Uterus (tissue), 2 donors: Measurements from ENCODE around the gene FBRSL1.

Source experiments
- POLR2A ChIP-seq, 2 donors: fragments of 450-650 bp; IDR thresholded peaks; one replicate each; pipeline ENCODE4 v1.6.1; 2016; ENCODE audit warnings: antibody characterized with exemption in 2 of 2, mild to moderate bottlenecking in 1 of 2, moderate library complexity in 1 of 2
- TF ChIP-seq, protein P1 (sequence below), 4 experiments: fragments of 200-600 bp in 2 of 4; fragments of 450-650 bp in 2 of 4; sonication (generic) in 2 of 4; IDR thresholded peaks; one replicate each; pipeline ENCODE4 v1.5.1; 2016 to 2019; ENCODE audit warnings: antibody characterized with exemption in 4 of 4, mild to moderate bottlenecking in 2 of 4, moderate library complexity in 1 of 4

DNA sequence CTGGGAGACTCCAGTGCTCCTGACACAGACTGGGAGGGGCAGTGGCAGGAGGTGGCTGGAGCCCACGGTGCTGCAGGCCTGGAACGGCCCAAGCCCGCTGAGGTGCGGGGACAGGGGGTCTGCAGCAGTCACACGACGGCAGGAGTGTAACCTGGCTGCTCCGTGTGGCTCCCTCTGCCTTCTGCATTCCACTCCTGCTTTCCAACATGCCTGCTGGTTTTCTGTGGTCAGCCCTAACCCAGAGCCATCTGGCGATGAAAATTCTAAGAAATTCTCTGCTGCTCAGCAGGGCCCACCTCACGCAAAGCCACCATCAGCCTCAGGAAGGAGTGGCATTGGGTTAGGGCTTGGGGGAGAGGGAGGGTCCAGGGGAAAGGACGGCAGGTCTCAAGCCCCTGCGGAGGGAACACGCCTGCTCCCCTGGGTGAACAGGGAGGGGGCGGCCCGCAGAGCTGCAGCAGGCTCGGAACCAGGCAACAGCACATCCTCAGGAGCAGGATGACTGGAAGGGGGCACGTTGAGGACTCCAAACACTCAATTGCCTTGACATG lies 5.0 kb upstream of the FBRSL1 start:
- TF ChIP-seq, protein P1, sequence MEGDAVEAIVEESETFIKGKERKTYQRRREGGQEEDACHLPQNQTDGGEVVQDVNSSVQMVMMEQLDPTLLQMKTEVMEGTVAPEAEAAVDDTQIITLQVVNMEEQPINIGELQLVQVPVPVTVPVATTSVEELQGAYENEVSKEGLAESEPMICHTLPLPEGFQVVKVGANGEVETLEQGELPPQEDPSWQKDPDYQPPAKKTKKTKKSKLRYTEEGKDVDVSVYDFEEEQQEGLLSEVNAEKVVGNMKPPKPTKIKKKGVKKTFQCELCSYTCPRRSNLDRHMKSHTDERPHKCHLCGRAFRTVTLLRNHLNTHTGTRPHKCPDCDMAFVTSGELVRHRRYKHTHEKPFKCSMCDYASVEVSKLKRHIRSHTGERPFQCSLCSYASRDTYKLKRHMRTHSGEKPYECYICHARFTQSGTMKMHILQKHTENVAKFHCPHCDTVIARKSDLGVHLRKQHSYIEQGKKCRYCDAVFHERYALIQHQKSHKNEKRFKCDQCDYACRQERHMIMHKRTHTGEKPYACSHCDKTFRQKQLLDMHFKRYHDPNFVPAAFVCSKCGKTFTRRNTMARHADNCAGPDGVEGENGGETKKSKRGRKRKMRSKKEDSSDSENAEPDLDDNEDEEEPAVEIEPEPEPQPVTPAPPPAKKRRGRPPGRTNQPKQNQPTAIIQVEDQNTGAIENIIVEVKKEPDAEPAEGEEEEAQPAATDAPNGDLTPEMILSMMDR (IDR thresholded peaks at IDR 0.05): no peak
- TF ChIP-seq POLR2A (IDR thresholded peaks at IDR 0.05): no peak
